Skin epidermis (tissue), 12 donors: Measurements from ENCODE around the gene SDR42E2.
"Not testable (repeated sequence)": the region's sequence is repeated elsewhere in the genome, so short reads cannot be mapped to it uniquely, and the experiment has no call there.

Experiments
- H3K27ac ChIP-seq, 21 experiments: fragments of 200-600 bp; sonication (generic) in 11 of 21; one replicate each; pipeline ENCODE4 v1.5.0; 2020; ENCODE audit warnings: mild to moderate bottlenecking in 3 of 21, inconsistent platforms in 2 of 21, moderate library complexity in 2 of 21
- H3K4me3 ChIP-seq, 7 experiments: fragments of 200-600 bp; sonication (generic) in 2 of 7; one replicate each; pipeline ENCODE4 v1.5.0; 2020; ENCODE audit warnings: inconsistent platforms in 2 of 7, mild to moderate bottlenecking in 2 of 7, moderate library complexity in 1 of 7

Gene SDR42E2

GRCh38 chr16:22161999-22162655 is at the start of gene SDR42E2:
SDR42E2 (plus strand) TSS chr16:22162506; CDS start chr16:22165583, 3,077 bp downstream.
- Histone ChIP-seq H3K27ac (no peak within 1 kb of the TSS), H3K4me3 (peak within 1 kb of the TSS in 2 of 7 experiments; percentile 1 to 8)

- no peak overlapping the region for H3K27ac ChIP-seq
- no peak overlapping the region for H3K4me3 ChIP-seq
Measured at GRCh38 chr16:22116095-22116700, 46.1 kb upstream of the SDR42E2 start.

- no peak overlapping the region for H3K27ac ChIP-seq
- no peak overlapping the region for H3K4me3 ChIP-seq
Measured at GRCh38 chr16:22117609-22118008, 44.7 kb upstream of the SDR42E2 start.

- H3K4me3 ChIP-seq: no peak overlapping the region
Measured at GRCh38 chr16:22120440-22120839, 41.9 kb upstream of the SDR42E2 start.

GRCh38 chr16:22122239-22122638 is 40.1 kb upstream of the SDR42E2 start:
- Histone ChIP-seq H3K27ac (no peak overlapping the region), H3K4me3 (no peak overlapping the region)

More at GRCh38 chr16:22120440-22120839, 41.9 kb upstream of the SDR42E2 start:
- H3K27ac ChIP-seq: no peak overlapping the region

GRCh38 chr16:22123146-22123545 is 39.2 kb upstream of the SDR42E2 start:
- H3K4me3 ChIP-seq: no peak overlapping the region
- no peak overlapping the region for H3K27ac ChIP-seq

- no peak overlapping the region for H3K27ac ChIP-seq
- H3K4me3 ChIP-seq: no peak overlapping the region
Measured at GRCh38 chr16:22123759-22124490, 38.4 kb upstream of the SDR42E2 start.

GRCh38 chr16:22124583-22125284 is 37.6 kb upstream of the SDR42E2 start:
- Histone ChIP-seq H3K27ac (no peak overlapping the region), H3K4me3 (no peak overlapping the region)

- Histone ChIP-seq H3K4me3 (no peak overlapping the region), H3K27ac (no peak overlapping the region)
Measured at GRCh38 chr16:22126037-22126558, 36.2 kb upstream of the SDR42E2 start.

- H3K27ac ChIP-seq, H3K4me3 ChIP-seq: not testable (repeated sequence)
Measured at GRCh38 chr16:22128537-22128936, 33.8 kb upstream of the SDR42E2 start.

GRCh38 chr16:22130528-22130927 is 31.8 kb upstream of the SDR42E2 start:
- H3K27ac ChIP-seq: no peak overlapping the region
- H3K4me3 ChIP-seq: no peak overlapping the region

- H3K4me3 ChIP-seq: no peak overlapping the region
- no peak overlapping the region for H3K27ac ChIP-seq
Measured at GRCh38 chr16:22132801-22133200, 29.5 kb upstream of the SDR42E2 start.

GRCh38 chr16:22138482-22138881 is 23.8 kb upstream of the SDR42E2 start:
- no peak overlapping the region for H3K4me3 ChIP-seq
- no peak overlapping the region for H3K27ac ChIP-seq

GRCh38 chr16:22139008-22139407 is 23.3 kb upstream of the SDR42E2 start:
- Histone ChIP-seq H3K4me3 (no peak overlapping the region), H3K27ac (peak overlapping the region in 2 of 21 experiments; percentile 1 to 51)

GRCh38 chr16:22139732-22140131 is 22.6 kb upstream of the SDR42E2 start:
- Histone ChIP-seq H3K4me3 (no peak overlapping the region), H3K27ac (peak overlapping the region in 1 of 21 experiments; percentile 1)

- H3K4me3 ChIP-seq: no peak overlapping the region
- no peak overlapping the region for H3K27ac ChIP-seq
Measured at GRCh38 chr16:22141767-22142166, 20.5 kb upstream of the SDR42E2 start.

- Histone ChIP-seq H3K27ac (no peak overlapping the region), H3K4me3 (no peak overlapping the region)
Measured at GRCh38 chr16:22144520-22144919, 17.8 kb upstream of the SDR42E2 start.

- Histone ChIP-seq H3K4me3 (no peak overlapping the region), H3K27ac (no peak overlapping the region)
Measured at GRCh38 chr16:22147853-22148252, 14.5 kb upstream of the SDR42E2 start.

- Histone ChIP-seq H3K4me3 (no peak overlapping the region), H3K27ac (no peak overlapping the region)
Measured at GRCh38 chr16:22151246-22151998, 10.9 kb upstream of the SDR42E2 start.
